ENCODE data around the gene AFAP1. TPM values are rescaled to one million over a fixed set of nuclear protein-coding genes. Genes with fewer than 3 reads are reported as not detected.

AFAP1 gene
- total RNA-seq, 1 experiment from 2014 or later = 94.7 TPM

- Histone ChIP-seq H3K27me3 (ENCODE audit: control insufficient read depth, insufficient read depth, low read length) (no peaks in the 10 kb centered on the region), H3K4me1 (ENCODE audit: control insufficient read depth, insufficient read depth, low read length) (peaks cover 9% of the 10 kb centered on the region), H3K36me3 (ENCODE audit: control insufficient read depth, insufficient read depth, low read length) (peaks cover 37% of the 10 kb centered on the region), H3K4me3 (ENCODE audit: low read depth in 2 of 2, low read length in 2 of 2) (no peak overlapping the region), H3K9me3 (ENCODE audit: control insufficient read depth, insufficient read depth, low read depth, low read length) (no peaks in the 10 kb centered on the region), H3K27ac (ENCODE audit: low read length) (no peak overlapping the region)
- TF ChIP-seq CTCF (IDR thresholded peaks at IDR 0.05) (no peak), POLR2AphosphoS5 (IDR thresholded peaks at IDR 0.05; ENCODE audit: low read depth, low read length) (no peak), SIN3A (IDR thresholded peaks at IDR 0.05; ENCODE audit: borderline replicate concordance, insufficient read depth, low read depth, low read length) (no peak), TCF7L2 (IDR thresholded peaks at IDR 0.05; ENCODE audit: low read depth, low read length) (no peak), REST (IDR thresholded peaks at IDR 0.05; ENCODE audit: insufficient read depth in 1 of 2, low read depth in 2 of 2, low read length in 1 of 2) (no peak)
- in situ Hi-C loops (cut with HindIII; ENCODE audit: low pct_unique_long_range_greater_than_20kb, low sequenced_read_pairs) = no loop called here
- POLR2A ChIA-PET = interaction anchor here (0.6 to 0.7 kb wide), 2 partner anchors 10 to 14 kb away, joined by 3 read pairs; no protein-coding TSS in a partner anchor
- intact Hi-C loops (cut with micrococcal nuclease; ENCODE audit: unreplicated experiment) = no loop called here
- BruUV-seq (replicated peaks) = TSS peak; percentile 9
- ATAC-seq = peak; percentile 40; the same call in 1 of the 2 replicates
- CTCF ChIA-PET = no interaction called here
- no peak for DNase-seq (ENCODE audit: low read depth, low spot score)
Observed at GRCh38 chr4:7788694-7789425, 150.8 kb downstream of the AFAP1 start.

GRCh38 chr4:7788193-7788592 is 151.5 kb downstream of the AFAP1 start:
- DNase-seq (ENCODE audit: low read depth, low spot score) (no peak), ATAC-seq (no peak)
- TF ChIP-seq REST (IDR thresholded peaks at IDR 0.05; ENCODE audit: insufficient read depth in 1 of 2, low read depth in 2 of 2, low read length in 1 of 2) (no peak), SIN3A (IDR thresholded peaks at IDR 0.05; ENCODE audit: borderline replicate concordance, insufficient read depth, low read depth, low read length) (no peak), TCF7L2 (IDR thresholded peaks at IDR 0.05; ENCODE audit: low read depth, low read length) (no peak), CTCF (IDR thresholded peaks at IDR 0.05) (no peak), POLR2AphosphoS5 (IDR thresholded peaks at IDR 0.05; ENCODE audit: low read depth, low read length) (no peak)
- in situ Hi-C loops (cut with HindIII; ENCODE audit: low pct_unique_long_range_greater_than_20kb, low sequenced_read_pairs) (no loop called here), intact Hi-C loops (cut with micrococcal nuclease; ENCODE audit: unreplicated experiment) (no loop called here)
- POLR2A ChIA-PET = no interaction called here
- Histone ChIP-seq H3K27me3 (ENCODE audit: control insufficient read depth, insufficient read depth, low read length) (no peaks in the 10 kb centered on the region), H3K9me3 (ENCODE audit: control insufficient read depth, insufficient read depth, low read depth, low read length) (no peaks in the 10 kb centered on the region), H3K4me1 (ENCODE audit: control insufficient read depth, insufficient read depth, low read length) (peaks cover 9% of the 10 kb centered on the region), H3K36me3 (ENCODE audit: control insufficient read depth, insufficient read depth, low read length) (peaks cover 32% of the 10 kb centered on the region), H3K4me3 (ENCODE audit: low read depth in 2 of 2, low read length in 2 of 2) (no peak overlapping the region), H3K27ac (ENCODE audit: low read length) (no peak overlapping the region)
- CTCF ChIA-PET = no interaction called here
- no TSS peak for BruUV-seq (replicated peaks)
